Measurements from ENCODE around the gene GNAS.

GNAS gene

DNA sequence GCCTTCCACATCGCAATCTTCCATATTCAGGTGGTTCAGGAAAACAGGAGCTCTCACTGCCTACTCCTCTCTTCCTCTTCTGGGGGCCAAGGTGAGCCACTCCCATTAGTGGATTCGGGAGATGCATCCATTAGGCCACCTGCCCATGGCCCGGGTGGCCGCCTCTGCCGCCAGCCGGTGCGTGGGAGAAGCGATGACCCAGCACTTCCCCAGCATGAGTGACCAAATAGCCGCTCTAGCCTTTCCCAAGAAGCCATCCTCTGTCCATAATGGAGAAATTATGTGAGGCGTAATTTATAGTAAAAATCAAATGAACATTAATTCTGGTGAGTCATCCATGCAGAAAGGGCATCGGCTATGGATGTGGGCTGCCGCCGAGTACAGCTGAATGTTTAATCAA is 41.2 kb upstream of the GNAS start:
- no peak for TF ChIP-seq ZFX (IDR thresholded peaks at IDR 0.05)
- TF ChIP-seq, protein P1, sequence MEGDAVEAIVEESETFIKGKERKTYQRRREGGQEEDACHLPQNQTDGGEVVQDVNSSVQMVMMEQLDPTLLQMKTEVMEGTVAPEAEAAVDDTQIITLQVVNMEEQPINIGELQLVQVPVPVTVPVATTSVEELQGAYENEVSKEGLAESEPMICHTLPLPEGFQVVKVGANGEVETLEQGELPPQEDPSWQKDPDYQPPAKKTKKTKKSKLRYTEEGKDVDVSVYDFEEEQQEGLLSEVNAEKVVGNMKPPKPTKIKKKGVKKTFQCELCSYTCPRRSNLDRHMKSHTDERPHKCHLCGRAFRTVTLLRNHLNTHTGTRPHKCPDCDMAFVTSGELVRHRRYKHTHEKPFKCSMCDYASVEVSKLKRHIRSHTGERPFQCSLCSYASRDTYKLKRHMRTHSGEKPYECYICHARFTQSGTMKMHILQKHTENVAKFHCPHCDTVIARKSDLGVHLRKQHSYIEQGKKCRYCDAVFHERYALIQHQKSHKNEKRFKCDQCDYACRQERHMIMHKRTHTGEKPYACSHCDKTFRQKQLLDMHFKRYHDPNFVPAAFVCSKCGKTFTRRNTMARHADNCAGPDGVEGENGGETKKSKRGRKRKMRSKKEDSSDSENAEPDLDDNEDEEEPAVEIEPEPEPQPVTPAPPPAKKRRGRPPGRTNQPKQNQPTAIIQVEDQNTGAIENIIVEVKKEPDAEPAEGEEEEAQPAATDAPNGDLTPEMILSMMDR (conservative IDR thresholded peaks at IDR 0.05) = no peak

DNA sequence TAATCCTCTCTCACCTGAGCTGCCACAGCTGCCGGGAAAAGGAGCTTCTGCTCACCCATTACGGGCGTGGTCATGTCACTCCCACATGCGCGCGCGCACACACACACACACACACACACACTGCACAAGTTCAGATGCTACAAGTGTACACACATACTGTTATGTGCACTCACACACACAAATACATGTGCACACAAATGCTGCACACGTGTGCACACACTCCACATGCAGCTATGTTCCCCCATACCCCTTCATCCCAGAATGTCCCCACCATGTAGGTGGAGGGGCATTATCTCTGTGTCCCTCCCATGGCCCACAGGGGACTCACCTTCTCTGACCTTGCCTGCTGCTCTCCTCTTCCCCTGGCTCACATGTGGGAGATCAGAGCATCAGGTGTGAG is 39.1 kb upstream of the GNAS start:
- TF ChIP-seq ZFX (IDR thresholded peaks at IDR 0.05) = no peak
- TF ChIP-seq, protein P1 (conservative IDR thresholded peaks at IDR 0.05) = no peak
- no peak overlapping the region for H3K27ac ChIP-seq

More for the DNA sequence above, 41.2 kb upstream of the GNAS start:
- H3K27ac ChIP-seq = no peak overlapping the region

DNA sequence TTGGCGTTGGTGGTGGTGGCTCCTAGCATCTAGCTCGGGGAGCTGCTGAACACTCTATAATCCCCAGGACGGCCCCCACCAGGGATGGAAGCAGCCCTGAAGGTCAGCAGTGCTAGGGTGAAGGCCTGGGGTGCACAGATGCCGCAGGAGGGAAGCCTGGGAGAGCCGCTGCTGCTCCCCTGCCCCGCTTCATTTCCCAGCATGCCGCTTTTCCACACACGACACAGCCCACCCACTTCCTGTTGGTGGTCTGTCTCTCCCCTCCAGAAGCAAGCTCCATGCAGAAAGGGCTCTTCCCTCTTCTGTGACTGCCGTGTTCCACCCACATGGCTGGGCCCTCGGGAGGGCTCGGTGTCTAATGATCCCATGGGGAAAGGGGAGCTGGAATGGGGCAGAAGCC is 37.1 kb upstream of the GNAS start:
- TF ChIP-seq, protein P1 (conservative IDR thresholded peaks at IDR 0.05) = no peak
- TF ChIP-seq ZFX (IDR thresholded peaks at IDR 0.05) = no peak

DNA sequence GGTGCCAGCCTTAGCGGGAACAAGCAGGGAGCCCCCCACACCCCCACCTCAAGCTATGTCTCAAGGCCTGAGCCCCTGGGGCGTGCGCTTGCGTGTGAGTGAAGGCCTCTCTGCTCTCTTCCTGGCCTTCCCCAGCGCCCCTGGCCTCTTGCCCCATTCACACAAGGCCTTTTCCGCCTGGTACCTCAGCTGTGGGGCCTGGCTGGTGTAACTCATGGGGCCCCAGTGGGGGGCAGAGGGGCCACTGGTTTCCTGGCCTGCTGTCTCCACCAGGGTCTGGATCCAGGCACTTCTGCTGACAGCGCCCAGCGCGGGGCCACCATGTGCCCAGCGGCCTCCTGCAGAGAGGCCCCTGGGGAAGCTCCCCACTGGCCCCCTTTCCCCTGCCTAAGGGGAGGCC is 36.5 kb upstream of the GNAS start:
- no peak overlapping the region for H3K27ac ChIP-seq
- TF ChIP-seq, protein P1 (conservative IDR thresholded peaks at IDR 0.05) = no peak
- no peak for TF ChIP-seq ZFX (IDR thresholded peaks at IDR 0.05)

More for the DNA sequence above, 37.1 kb upstream of the GNAS start:
- no peak overlapping the region for H3K27ac ChIP-seq

DNA sequence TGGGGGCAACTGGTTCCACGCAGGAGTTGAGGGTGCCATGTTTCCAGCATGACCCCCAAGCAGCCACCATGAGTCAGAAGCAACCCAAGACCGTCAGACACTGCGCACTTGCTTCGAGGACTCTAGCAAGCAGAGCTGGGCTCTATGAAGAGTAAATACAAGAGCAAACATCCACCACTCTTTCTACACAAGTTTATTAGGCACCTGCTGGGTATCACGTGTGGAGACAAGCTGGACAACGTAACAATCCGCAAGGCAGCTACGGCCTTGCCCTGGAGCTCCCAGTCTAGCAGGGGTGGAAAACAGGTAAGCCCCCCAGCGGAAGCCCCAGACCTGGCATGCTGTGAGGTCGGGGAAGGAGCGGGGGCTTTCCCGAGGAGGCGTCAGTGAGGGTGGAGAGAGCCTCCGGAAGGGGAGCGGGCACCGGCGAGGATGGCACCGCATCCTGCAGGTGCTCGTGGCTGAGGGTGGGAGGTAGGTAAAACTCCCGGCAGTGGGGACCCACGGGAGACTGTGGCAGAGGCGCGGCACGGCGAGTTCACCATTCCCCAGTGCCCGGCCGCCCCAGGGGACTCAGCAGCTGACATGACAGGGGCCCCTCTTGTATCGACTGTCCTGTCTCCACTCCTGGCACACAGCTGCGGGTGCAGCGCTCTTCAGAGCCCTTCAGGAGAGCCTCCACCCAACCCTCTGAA is 35.4 kb upstream of the GNAS start:
- no peak overlapping the region for H3K27ac ChIP-seq
- TF ChIP-seq ZFX (IDR thresholded peaks at IDR 0.05) = no peak
- TF ChIP-seq, protein P1 (conservative IDR thresholded peaks at IDR 0.05) = no peak

DNA sequence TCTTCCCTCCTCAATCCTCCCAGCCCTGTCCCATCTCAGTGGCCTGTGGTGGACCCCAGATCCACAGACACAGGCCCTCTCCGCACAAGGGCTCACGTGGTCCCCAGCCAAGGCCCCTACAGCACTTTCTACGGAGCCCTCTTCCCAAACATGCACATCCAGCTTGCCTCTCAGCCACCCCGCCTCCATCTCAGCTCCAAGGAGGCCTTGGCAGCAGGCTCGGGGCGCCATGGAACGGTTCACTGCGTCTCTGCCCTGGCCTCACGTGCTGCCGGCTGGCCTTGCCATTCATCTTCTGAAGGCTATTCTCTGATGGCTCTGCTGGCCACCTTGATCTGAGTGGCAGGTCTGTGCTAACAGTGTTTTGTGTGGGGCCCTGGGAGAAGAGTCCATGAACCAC is 34.8 kb upstream of the GNAS start:
- TF ChIP-seq, protein P1 (conservative IDR thresholded peaks at IDR 0.05) = no peak
- TF ChIP-seq ZFX (IDR thresholded peaks at IDR 0.05) = no peak

DNA sequence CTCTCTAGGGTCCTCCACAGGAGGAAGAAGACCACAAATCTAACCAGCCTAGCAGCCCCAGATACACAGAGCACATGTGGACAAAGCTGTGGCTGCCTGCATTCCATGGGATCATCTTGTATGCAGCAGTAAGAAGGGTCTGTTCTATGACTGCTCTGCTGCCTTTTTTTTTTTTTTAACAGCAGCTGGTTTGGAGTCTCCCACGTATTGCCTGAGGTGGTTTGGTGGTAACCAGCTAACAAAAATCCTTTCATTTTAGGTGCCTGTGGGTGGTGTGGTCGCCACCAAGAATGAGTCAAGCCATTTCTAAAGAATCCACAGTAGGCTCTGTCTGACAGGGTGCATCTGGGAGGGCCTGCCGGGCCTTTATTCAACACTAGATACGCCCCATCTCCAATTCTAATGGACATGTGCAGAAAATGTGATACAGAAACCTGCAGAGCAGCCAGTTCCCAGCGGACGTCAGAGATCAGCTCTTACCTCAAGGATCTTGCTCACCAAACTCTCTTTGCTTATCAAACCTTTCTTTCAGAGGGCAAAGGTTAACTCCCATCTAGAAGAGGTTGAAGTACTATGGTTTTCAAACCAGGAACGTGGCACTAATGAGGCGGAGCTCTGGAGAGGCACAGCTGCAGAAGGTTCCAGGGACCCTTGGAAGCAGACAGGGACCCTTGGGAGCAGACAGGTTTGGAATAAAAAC is 33.8 kb upstream of the GNAS start:
- TF ChIP-seq, protein P1 (conservative IDR thresholded peaks at IDR 0.05) = no peak
- no peak for TF ChIP-seq ZFX (IDR thresholded peaks at IDR 0.05)
- H3K27ac ChIP-seq = no peak overlapping the region

More for the DNA sequence above, 34.8 kb upstream of the GNAS start:
- no peak overlapping the region for H3K27ac ChIP-seq

All from C4-2B (cell line).